GM19035 (cell line): ENCODE data around the gene SULT2B1.
A peak's percentile ranks its signal among the peaks of the same experiment; 100 is the strongest.

Source experiments
- ATAC-seq: cut with Tn5 transposase; IDR thresholded peaks from one replicate; pipeline ENCODE4 v1.9.1; 2021; ENCODE audit not compliant: unreplicated experiment

SULT2B1 gene

DNA sequence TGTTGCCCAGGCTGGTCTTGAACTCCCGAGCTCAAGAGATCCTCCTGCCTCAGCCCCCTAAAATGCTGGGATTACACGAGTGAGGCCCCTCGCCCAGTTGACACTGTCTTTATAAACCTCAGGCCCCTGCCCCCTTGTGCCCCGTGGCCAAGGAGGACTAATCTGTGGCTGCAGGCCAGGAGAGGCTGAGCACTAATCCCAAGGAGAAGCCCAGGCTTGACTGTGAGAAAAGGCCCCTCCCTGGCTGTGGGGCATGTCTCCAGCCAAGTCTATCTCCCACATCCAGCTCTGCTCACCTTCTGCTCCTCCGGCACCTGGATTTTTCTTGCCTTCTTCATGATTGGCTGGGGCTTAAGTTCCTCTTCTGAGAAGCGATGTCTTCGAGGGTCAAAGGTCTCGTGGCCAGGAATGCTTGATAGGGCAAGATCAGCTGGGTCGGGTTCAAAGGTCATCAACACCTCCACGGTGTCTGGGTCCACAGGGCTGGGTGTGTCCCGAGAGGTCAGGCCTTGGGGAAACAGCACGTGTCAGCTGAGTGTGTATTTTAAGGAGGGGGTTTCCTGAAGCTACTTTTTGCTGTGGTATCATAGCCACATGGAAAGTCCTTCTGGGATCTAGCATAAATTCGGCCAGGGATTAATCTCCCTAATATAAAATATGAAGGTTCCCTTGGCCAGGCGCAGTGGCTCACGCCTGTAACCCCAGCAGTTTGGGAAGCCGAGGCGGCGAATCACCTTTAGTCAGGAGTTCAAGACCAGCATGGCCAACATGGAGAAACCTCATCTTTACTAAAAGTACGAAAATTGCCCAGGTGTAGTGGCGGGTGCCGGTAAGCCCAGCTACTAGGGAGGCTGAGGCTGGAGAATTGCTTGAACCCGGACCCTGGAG lies 81.4 kb downstream of the SULT2B1 start:
- no peak for ATAC-seq

DNA sequence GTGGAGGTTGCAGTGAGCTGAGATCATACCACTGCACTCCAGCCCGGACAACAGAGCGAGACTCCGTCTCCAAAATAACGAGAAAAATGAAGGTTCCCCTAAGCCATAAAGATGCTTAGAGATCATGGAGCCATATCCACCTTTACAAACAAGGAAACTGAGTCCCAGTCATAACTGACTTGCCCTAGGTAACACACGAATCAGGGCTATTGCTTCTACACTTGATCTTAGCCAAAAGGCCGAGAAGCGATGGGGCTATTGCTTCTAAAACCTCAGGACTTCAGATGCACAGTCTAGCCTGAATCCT lies 82.0 kb downstream of the SULT2B1 start:
- no peak for ATAC-seq

- peak; percentile 33 for ATAC-seq
Observed at GRCh38 chr19:48634424-48635262, 82.7 kb downstream of the SULT2B1 start.

GRCh38 chr19:48635263-48635965 lies 83.4 kb downstream of the SULT2B1 start:
- peak; percentile 10 for ATAC-seq

DNA sequence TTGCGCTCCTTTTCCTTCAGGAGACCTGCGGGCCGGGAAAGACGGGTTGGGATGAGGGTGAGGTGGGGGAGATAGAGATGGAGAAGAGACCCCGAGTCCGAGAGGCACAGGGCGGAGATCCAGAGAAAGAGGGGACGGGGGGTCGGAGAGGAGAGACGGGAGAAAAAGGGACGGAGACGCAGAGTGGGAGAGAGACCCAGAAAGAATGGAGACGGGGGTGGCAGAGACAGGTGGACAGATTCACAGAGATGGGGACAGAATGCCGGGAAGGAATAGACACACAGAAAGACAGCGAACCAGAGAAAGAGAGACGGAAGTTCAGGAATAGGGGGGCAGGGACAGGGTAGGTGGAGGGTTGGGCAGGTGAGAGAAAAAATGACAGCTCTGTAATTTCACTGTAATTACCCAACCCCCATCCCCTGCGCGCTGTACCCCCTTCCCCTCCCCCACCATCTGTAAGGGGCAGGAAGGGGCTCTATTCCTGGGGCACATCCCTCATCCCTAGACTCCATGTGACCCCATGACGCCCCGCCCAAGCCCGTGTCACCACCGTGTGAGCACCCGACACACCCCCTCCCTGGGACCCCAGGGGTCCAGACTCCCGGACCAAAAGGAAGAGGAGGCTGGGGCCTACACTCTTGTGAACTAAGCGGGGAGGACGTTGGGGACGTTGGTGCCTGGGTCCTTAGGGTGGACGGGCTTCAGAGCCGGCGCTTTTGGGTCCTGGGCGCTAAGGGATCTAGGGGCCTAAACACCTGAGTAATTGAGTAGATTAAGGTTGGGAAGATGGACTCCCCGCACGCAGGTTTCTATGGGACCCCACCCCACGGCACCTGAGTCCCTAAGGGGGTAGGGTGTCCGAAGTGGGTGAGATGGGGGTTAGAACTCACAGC lies 84.2 kb downstream of the SULT2B1 start:
- ATAC-seq: no peak

DNA sequence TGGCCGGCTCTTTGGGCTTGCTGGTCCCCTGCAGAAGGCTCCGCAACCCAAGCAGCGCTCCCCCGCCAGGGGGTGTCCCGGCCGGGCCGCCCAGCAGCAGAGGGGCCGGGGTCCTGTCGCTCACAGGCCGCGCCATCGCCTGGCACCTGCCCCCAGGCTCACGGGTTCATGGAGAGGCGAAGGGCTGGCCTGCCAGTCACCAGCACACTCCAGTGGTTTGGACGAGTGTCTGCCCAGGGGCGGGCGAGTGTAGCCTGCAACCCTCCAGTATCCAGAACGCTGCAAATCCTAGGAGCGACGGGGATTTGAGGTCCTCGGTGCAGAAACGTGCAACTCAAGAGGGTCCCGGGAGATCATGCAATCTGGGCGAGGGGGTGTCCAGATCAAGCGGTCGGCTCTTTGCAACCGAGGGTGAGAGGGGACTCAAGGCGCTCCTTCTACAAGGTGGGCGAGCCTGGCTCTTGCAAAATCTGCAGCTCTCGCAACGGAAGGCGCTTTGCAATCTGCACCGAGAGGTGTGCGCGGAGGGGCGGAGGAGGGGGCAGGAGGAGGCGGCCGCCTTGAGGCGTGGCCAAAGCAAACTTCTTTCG lies 85.0 kb downstream of the SULT2B1 start, which contains the start of gene DBP:
DBP (minus strand) TSS at position 521 of the 590 bp plus-strand sequence; CDS start at position 136, 385 bp downstream.
- ATAC-seq: no peak

- peak; percentile 61 for ATAC-seq
Observed at GRCh38 chr19:48637449-48637947, 85.5 kb downstream of the SULT2B1 start.

GRCh38 chr19:48637948-48638830 lies 86.2 kb downstream of the SULT2B1 start:
- peak; percentile 16 for ATAC-seq

DNA sequence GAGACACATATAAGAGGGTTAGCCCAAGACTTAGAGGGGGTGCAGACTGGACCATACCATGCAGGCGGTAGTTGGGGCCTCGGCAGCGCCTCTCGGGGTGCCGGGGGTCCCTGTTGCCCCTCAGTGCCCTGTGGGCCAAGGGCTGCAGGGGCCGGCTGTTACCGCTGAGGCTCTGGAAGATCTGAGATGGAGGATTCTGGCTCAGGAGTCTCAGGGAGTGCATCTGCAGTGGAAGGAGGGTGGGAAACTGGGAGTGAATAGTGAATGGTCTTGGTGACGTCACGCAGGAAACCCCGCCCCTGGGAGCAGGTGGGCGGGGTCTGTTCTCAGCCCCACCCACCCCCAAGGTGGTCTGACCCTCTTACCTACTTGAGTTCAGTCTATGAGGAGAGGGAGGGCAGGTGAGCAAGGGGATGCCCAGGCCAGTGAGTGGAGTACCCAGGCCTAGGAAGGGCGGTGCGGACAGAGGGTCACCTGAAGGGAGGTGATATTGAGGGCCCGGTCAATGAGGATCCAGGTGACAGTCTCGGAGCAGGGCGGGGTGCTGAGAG lies 86.9 kb downstream of the SULT2B1 start:
- ATAC-seq: no peak

GRCh38 chr19:48639483-48640375 lies 87.8 kb downstream of the SULT2B1 start:
- no peak for ATAC-seq

DNA sequence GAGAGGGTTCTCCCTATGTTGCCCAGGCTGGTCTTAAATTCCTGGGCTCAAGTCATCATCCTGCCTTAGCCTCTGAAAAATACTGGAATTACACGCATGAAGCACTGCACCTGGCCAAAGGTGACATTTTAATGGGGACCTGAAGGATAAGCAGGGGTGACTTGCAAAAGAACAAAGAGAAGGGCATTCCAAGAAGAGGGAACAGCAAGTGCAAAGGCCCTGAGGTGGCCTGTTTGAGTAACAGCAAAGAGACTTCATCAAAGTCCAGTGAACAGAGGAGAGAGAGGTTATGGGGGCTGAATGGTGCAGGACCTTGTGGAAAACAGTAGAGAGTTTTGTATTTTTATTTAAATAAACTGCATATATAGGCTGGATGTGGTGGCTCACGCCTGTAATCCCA lies 89.9 kb downstream of the SULT2B1 start:
- no peak for ATAC-seq

DNA sequence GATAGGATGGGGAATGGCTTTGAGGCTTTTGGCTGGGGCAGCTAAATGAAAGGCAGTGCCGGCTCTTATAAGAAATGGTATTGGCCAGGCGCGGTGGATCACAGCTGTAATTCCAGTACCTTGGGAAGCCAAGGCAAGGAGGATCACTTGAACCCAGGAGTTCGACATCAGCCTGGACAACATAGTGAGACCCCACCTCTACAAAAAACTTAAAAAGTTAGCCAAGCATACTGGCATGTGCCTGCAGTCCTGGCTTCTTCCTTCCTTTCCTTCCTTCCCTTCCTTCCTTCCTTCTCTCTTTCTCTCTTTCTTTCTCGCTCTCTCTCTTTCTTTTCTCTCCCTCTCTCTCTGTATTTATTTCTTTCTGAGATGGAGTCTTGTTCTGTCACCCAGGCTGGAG lies 90.9 kb downstream of the SULT2B1 start:
- no peak for ATAC-seq

DNA sequence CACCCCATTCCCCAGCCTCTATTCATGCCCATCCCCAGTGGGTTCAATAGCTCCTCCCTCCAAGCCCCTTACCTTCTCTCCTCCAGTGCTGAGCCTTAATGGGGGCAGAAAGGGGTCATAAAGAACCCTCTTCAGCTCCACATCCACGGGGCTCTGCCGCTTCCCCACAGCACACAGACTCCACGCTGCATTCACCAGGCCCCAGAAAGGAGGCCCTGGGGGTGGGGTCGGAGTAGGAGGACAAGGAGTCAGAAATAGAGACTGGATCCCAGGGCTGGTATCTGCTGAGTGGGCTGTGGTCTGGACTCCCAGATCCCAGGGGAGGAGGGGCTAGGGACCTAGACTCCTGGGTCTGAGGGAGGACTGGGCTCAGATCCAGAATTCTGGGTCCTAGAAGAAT lies 92.4 kb downstream of the SULT2B1 start:
- no peak for ATAC-seq

DNA sequence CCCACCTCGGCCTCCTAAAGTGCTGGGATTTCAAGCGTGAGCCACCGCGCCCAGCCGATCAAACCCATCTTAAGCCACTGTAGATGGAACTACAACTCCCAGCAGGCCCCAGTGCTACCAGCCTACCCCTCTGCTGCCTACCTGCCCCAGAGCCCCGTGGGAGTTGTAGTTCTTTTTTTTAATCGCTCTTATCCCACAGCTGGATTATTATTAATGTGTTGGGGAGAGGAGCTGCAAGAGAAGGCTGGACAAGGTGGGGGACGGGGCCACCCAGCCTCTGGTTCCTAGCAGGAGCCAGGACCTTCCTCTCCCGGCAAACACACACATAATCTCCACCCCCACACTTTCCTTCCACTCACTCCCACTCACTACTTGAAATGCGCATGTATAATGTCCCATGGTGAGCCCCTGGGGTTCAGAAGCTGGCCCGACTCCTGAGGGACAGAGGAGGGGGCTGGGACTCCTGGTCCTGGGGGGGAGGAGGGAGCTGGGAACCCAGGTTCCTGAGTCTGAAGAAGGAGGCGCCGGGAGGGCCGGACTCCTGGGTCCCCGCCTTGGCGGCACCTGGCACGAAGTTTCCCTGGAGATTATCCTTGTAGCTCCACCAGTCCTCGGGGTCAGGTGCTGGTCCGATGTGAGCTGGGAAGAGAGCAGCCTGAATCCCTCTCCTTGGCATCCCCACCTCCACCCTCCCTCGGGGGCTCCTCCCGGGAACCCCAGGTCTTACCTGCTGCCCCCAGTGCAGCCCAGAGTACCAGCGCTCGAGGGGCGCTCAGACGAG lies 93.1 kb downstream of the SULT2B1 start:
- ATAC-seq: peak; percentile 55

- ATAC-seq: no peak
Observed at GRCh38 chr19:48645620-48646000, 93.6 kb downstream of the SULT2B1 start.

GRCh38 chr19:48646001-48646721 lies 94.2 kb downstream of the SULT2B1 start, which contains the start of gene CA11:
CA11 (minus strand) TSS chr19:48646187; CDS start chr19:48645632, 555 bp downstream.
- ATAC-seq: peak; percentile 74
